Sigmoid colon (tissue), 7 donors: ENCODE results near the gene DUS3L. TPM values are rescaled to one million over a fixed set of nuclear protein-coding genes. Genes with fewer than 3 reads are reported as not detected.

ENCODE experiments used
- DNase-seq: peaks from one replicate; pipeline ENCODE4 v3.0.0-alpha.2; 2019
- H3K27ac ChIP-seq, 4 donors: fragments of 200-600 bp; sonication (generic); one replicate each; pipeline ENCODE4 v1.5.1; 2016 to 2019; ENCODE audit warnings: mild to moderate bottlenecking in 1 of 4
- H3K27me3 ChIP-seq, 3 donors: fragments of 200-600 bp; sonication (generic); one replicate each; pipeline ENCODE4 v1.5.1; 2019; ENCODE audit warnings: mild to moderate bottlenecking in 1 of 3
- H3K36me3 ChIP-seq, 4 donors: fragments of 200-600 bp; sonication (generic); one replicate each; pipeline ENCODE4 v1.5.1; 2016 to 2019
- H3K4me1 ChIP-seq, 4 donors: fragments of 200-600 bp; sonication (generic); one replicate each; pipeline ENCODE4 v1.5.1; 2017 to 2019
- H3K4me3 ChIP-seq, 4 donors: fragments of 200-600 bp; sonication (generic); one replicate each; pipeline ENCODE4 v1.5.1; 2017 to 2019; ENCODE audit warnings: mild to moderate bottlenecking in 2 of 4, moderate library complexity in 1 of 4
- H3K9me3 ChIP-seq, 4 donors: fragments of 200-600 bp in 3 of 4; sonication (generic) in 3 of 4; one replicate each; pipeline versions ENCODE4 v1.5.1 to v1.6.1; 2013 to 2019
- EP300 ChIP-seq, 4 donors: sonication (generic); formaldehyde crosslinking; IDR thresholded peaks; one replicate each; pipeline ENCODE4 v1.6.1; 2017; ENCODE audit warnings: antibody characterized with exemption in 4 of 4
- POLR2A ChIP-seq, 2 donors: fragments of 450-650 bp; IDR thresholded peaks; one replicate each; pipeline ENCODE4 v1.6.1; 2016; ENCODE audit warnings: antibody characterized with exemption in 2 of 2, mild to moderate bottlenecking in 2 of 2, moderate library complexity in 2 of 2
- POLR2AphosphoS5 ChIP-seq, 4 donors: sonication (generic); formaldehyde crosslinking; IDR thresholded peaks; one replicate each; pipeline ENCODE4 v1.6.1; 2017; ENCODE audit warnings: antibody characterized with exemption in 4 of 4
- WGBS, 2 donors: extraction: QIAGEN DNeasy Blood & Tissue Kit; methylation state at CpG; one replicate each; pipeline ENCODE4 v1.1.7; 2013; 5-methylcytosine and 5-hydroxymethylcytosine counted together
- intact Hi-C: fragments of 100-400 bp; cut with DNase I; formaldehyde crosslinking; loops from one replicate; pipeline ENCODE4 v1.15.1; 2023
- polyA plus RNA-seq, 3 donors: library from polyadenylated mRNA; stranded (reverse); fragments of 200-250 nt; gene quantifications; one replicate each; pipeline ENCODE4 v1.2.3, GENCODE V29; 2013
- total RNA-seq, 4 donors: library from RNA; depleted of rRNA; stranded (reverse); fragments of >200 nt; gene quantifications; one replicate each; pipeline ENCODE4 v1.1.0, GENCODE V29; 2016
- TF ChIP-seq, protein P1 (sequence below), 4 experiments: fragments of 450-650 bp in 3 of 4; fragments of 200-600 bp in 1 of 4; IDR thresholded peaks; one replicate each; pipeline ENCODE4 v1.5.1; 2016 to 2019; ENCODE audit warnings: antibody characterized with exemption in 4 of 4, mild to moderate bottlenecking in 3 of 4, moderate library complexity in 2 of 4
- donor health status: healthy with polysubstance abuse.
- donor health status: Bipolar disorder and iron deficiency.
- donor health status: healthy.

DUS3L gene
- total and polyA plus RNA-seq, 7 donors: 8.3 to 42.0 (median 27.1) TPM

DNA sequence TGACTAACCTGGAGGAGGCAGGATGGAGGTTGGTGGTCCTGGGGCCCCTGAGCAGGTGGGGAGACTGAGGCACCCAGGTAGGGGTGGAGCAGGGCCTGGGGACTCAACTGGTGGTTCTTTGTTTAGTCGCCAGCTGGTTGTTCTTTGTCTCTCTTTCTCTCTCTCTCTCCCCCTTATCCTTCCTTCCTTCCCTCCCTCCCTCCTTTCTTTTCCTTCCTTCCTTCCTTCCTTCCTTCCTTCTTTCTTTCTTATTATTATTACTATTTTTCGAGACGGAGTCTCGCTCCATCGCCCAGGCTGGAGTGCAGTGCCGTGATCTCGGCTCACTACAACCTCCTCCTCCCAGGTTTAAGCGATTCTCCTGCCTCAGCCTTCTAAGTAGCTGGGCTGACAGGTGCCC lies 7.3 kb upstream of the DUS3L start:
- no peaks in the 10 kb centered on the region for H3K9me3 ChIP-seq
- intact Hi-C loops: no loop called here
- DNase-seq: no peak
- H3K27me3 ChIP-seq: peaks cover 0 to 14% (median 8%) of the 10 kb centered on the region in 3 donors
- no peak overlapping the region for H3K27ac ChIP-seq
- TF ChIP-seq, protein P1, sequence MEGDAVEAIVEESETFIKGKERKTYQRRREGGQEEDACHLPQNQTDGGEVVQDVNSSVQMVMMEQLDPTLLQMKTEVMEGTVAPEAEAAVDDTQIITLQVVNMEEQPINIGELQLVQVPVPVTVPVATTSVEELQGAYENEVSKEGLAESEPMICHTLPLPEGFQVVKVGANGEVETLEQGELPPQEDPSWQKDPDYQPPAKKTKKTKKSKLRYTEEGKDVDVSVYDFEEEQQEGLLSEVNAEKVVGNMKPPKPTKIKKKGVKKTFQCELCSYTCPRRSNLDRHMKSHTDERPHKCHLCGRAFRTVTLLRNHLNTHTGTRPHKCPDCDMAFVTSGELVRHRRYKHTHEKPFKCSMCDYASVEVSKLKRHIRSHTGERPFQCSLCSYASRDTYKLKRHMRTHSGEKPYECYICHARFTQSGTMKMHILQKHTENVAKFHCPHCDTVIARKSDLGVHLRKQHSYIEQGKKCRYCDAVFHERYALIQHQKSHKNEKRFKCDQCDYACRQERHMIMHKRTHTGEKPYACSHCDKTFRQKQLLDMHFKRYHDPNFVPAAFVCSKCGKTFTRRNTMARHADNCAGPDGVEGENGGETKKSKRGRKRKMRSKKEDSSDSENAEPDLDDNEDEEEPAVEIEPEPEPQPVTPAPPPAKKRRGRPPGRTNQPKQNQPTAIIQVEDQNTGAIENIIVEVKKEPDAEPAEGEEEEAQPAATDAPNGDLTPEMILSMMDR (IDR thresholded peaks at IDR 0.05): no peak
- TF ChIP-seq POLR2AphosphoS5 (IDR thresholded peaks at IDR 0.05): no peak
- TF ChIP-seq POLR2A (IDR thresholded peaks at IDR 0.05): no peak
- TF ChIP-seq EP300 (IDR thresholded peaks at IDR 0.05): no peak
- no peaks in the 10 kb centered on the region for H3K36me3 ChIP-seq
- H3K4me3 ChIP-seq: no peak overlapping the region
- H3K4me1 ChIP-seq: peaks cover 0 to 6% (median 2%) of the 10 kb centered on the region in 4 donors
- 86 to 90% methylated on average over 8 of the region's 8 CpGs for WGBS, 2 donors

DNA sequence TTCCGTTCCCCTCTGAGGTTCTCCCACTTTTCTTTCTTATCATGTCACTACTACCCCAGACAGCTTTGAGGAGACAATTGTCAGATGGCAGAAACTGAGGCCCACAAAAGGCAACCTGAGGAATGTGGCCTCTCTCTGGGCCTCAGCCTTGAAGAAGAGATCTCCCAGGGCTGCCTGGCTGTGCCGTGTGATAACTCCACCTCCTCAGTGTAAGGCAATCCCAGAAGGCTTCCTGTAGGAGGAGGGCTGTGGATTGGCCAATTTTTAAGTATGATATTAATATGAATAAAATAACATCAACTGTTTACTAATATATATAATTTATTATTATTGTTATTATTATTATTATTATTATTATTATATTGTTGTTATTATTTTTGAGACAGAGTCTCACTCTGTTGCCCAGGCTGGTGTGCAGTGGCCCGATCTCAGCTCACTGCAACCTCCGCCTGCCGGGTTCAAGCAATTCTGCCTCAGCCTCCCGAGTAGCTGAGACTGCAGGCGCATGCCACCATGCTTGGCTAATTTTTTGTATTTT lies 4.5 kb upstream of the DUS3L start:
- H3K27ac ChIP-seq: no peak overlapping the region
- H3K27me3 ChIP-seq: no peaks in the 10 kb centered on the region
- no peaks in the 10 kb centered on the region for H3K36me3 ChIP-seq
- peaks cover 0 to under 1% (median under 1%) of the 10 kb centered on the region in 4 donors for H3K4me1 ChIP-seq
- H3K4me3 ChIP-seq: no peak overlapping the region
- TF ChIP-seq, protein P1 (IDR thresholded peaks at IDR 0.05): no peak
- TF ChIP-seq EP300 (IDR thresholded peaks at IDR 0.05): no peak
- TF ChIP-seq POLR2A (IDR thresholded peaks at IDR 0.05): no peak
- no peak for TF ChIP-seq POLR2AphosphoS5 (IDR thresholded peaks at IDR 0.05)
- DNase-seq: no peak
- no peaks in the 10 kb centered on the region for H3K9me3 ChIP-seq
- WGBS, 2 donors: 94 to 96% methylated on average over 7 of the region's 7 CpGs
- intact Hi-C loops: no loop called here

DNA sequence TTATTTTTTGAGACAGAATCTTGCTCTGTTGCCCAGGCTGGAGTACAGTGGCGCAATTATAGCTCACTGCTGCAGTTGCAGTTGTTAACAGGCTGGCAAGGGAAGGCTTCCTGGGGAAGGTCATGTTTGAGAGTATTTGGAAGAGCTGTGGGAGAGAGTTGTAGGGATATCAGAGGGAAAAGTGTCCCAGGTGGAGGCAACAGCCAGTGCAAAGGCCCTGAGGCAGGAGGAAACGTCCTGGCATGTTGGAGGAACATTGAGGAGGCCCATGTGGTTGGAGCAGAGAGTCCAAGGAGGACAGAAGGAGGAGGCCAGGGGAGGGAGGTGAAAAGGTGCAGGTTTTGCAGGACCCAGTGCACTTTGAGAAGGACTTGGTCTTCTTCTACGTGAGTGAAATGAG lies 2.2 kb upstream of the DUS3L start:
- Histone ChIP-seq H3K9me3 (no peaks in the 10 kb centered on the region), H3K27me3 (no peaks in the 10 kb centered on the region), H3K36me3 (peaks cover 14 to 19% (median 16%) of the 10 kb centered on the region in 4 donors), H3K4me3 (no peak overlapping the region), H3K27ac (no peak overlapping the region), H3K4me1 (peaks cover 2 to 9% (median 9%) of the 10 kb centered on the region in 4 donors)
- intact Hi-C loops: loop anchor here (5.0 kb wide), 3 partner anchors 71 to 184 kb away; partner anchors contain the start of genes CATSPERD, LONP1, RANBP3 and SAFB
- TF ChIP-seq POLR2AphosphoS5 (IDR thresholded peaks at IDR 0.05) (no peak), EP300 (IDR thresholded peaks at IDR 0.05) (no peak), POLR2A (IDR thresholded peaks at IDR 0.05) (no peak)
- TF ChIP-seq, protein P1 (IDR thresholded peaks at IDR 0.05): no peak
- no peak for DNase-seq
- WGBS, 2 donors: 91 to 92% methylated on average over 3 of the region's 3 CpGs

DNA sequence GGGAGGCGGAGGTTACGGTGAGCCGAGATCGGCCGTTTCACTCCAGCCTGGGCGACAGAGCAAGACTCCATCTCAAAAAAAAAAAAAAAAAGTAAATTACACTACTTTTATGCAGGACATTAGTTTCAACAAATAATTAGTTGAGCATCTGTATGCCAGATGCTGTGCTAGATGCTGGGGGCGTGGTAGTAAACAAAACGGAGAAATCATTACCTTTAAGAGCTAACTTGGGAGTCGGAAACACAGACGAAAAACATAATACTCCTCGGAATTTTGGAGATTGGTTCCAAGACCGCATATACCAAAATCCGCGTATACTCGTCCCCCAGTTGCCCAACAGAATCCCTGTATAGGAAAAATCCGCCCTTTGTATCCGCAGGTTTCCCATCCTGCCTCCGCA lies 1.3 kb upstream of the DUS3L start:
- Histone ChIP-seq H3K27ac (no peak overlapping the region), H3K27me3 (no peaks in the 10 kb centered on the region), H3K36me3 (peaks cover 22 to 29% (median 25%) of the 10 kb centered on the region in 4 donors), H3K9me3 (no peaks in the 10 kb centered on the region), H3K4me3 (no peak overlapping the region), H3K4me1 (peaks cover 2 to 9% (median 9%) of the 10 kb centered on the region in 4 donors)
- DNase-seq: no peak
- intact Hi-C loops: loop anchor here (5.0 kb wide), 3 partner anchors 70 to 185 kb away; partner anchors contain the start of genes CATSPERD, LONP1, RANBP3 and SAFB
- WGBS, 2 donors: 95 to 96% methylated on average over 18 of the region's 18 CpGs
- no peak for TF ChIP-seq EP300 (IDR thresholded peaks at IDR 0.05)
- TF ChIP-seq POLR2A (IDR thresholded peaks at IDR 0.05): no peak
- TF ChIP-seq, protein P1 (IDR thresholded peaks at IDR 0.05): no peak
- TF ChIP-seq POLR2AphosphoS5 (IDR thresholded peaks at IDR 0.05): no peak
